H1 (cell line): Measurements from ENCODE around the gene ARID1B. TPM values are rescaled to one million over a fixed set of nuclear protein-coding genes. Genes with fewer than 3 reads are reported as not detected.

Experiments used
- CTCF ChIA-PET: fragments of 300-600 bp; sonication (Branson Sonifier 250); formaldehyde crosslinking; loops from one replicate; lab custom pipeline; 2021; ENCODE audit not compliant: partially characterized antibody; lab: Charles Lee
- POLR2A ChIA-PET: fragments of 300-600 bp; sonication (Branson Sonifier 250); formaldehyde crosslinking; loops from one replicate; lab custom pipeline; 2021; ENCODE audit warnings: inconsistent platforms; ENCODE audit not compliant: partially characterized antibody; lab: Charles Lee
- DNase-seq, 2 experiments: peaks; one replicate each; pipeline versions ENCODE4 v3.0.0 to v3.0.0-alpha.2; 2010 to 2022; ENCODE audit warnings: low spot score in 2 of 2, low read depth in 1 of 2, mixed read lengths in 1 of 2
- FAIRE-seq: peaks from 2 replicates; lab custom pipeline; 2011; peaks lifted over from hg19 to GRCh38; lab: Jason Lieb, UNC
- H2AFZ ChIP-seq: 2 replicates; pipeline ENCODE4 v1.8.1; 2012; ENCODE audit warnings: low read length, inconsistent platforms
- H2AK5ac ChIP-seq: 2 replicates; pipeline ENCODE4 v1.6.1; 2013; ENCODE audit warnings: low read depth, low read length
- H2BK120ac ChIP-seq: replicated peaks from 2 replicates; pipeline ENCODE3; 2013; ENCODE audit warnings: low read depth, low read length, inconsistent platforms
- H2BK12ac ChIP-seq: 2 replicates; pipeline ENCODE4 v1.6.1; 2013; ENCODE audit warnings: low read depth, low read length
- H2BK15ac ChIP-seq: 2 replicates; pipeline ENCODE4 v1.6.1; 2013; ENCODE audit warnings: low read length
- H2BK20ac ChIP-seq: 2 replicates; pipeline ENCODE4 v1.6.1; 2013; ENCODE audit warnings: low read length
- H2BK5ac ChIP-seq: 2 replicates; pipeline ENCODE4 v1.6.1; 2013; ENCODE audit warnings: low read depth, low read length
- H3K14ac ChIP-seq: 2 replicates; pipeline ENCODE4 v1.6.1; 2013; ENCODE audit warnings: inconsistent platforms; ENCODE audit not compliant: insufficient read length
- H3K18ac ChIP-seq: 2 replicates; pipeline ENCODE4 v1.6.1; 2013; ENCODE audit warnings: low read length; ENCODE audit errors: extremely low read depth
- H3K23ac ChIP-seq: 2 replicates; pipeline ENCODE4 v1.6.1; 2013; ENCODE audit warnings: inconsistent platforms; ENCODE audit not compliant: insufficient read length
- H3K23me2 ChIP-seq: 2 replicates; pipeline ENCODE4 v1.6.1; 2013; ENCODE audit warnings: low read depth, low read length
- H3K27ac ChIP-seq: 2 replicates; pipeline ENCODE4 v1.6.1; 2011; ENCODE audit warnings: low read depth, low read length, inconsistent platforms
- H3K27me3 ChIP-seq, 4 experiments: replicated peaks in 1 of 4; 1 replicate in 1 of 4; 2 replicates in 3 of 4; pipeline versions ENCODE4 v1.6.1 to v1.8.1; 2011 to 2013; ENCODE audit warnings: low read length in 3 of 4, mild to moderate bottlenecking in 3 of 4, inconsistent platforms in 2 of 4, mixed read lengths in 2 of 4, moderate library complexity in 1 of 4; ENCODE audit not compliant: control insufficient read depth in 3 of 4, insufficient read depth in 3 of 4; ENCODE audit errors: extremely low read depth in 1 of 4
- H3K36me3 ChIP-seq, 4 experiments: 2 replicates each; pipeline versions ENCODE4 v1.6.1 to v1.8.1; 2011 to 2013; ENCODE audit warnings: mild to moderate bottlenecking in 4 of 4, low read length in 3 of 4, moderate library complexity in 2 of 4, control low read depth in 1 of 4, inconsistent platforms in 1 of 4; ENCODE audit not compliant: insufficient read depth in 4 of 4, control insufficient read depth in 2 of 4
- H3K4ac ChIP-seq: replicated peaks from 2 replicates; pipeline ENCODE3; 2013; ENCODE audit warnings: low read length, low read depth, mixed read lengths, inconsistent platforms; ENCODE audit not compliant: insufficient read length
- H3K4me1 ChIP-seq, 4 experiments: replicated peaks in 1 of 4; 1 replicate in 1 of 4; 2 replicates in 3 of 4; pipeline versions ENCODE4 v1.6.1 to v1.8.1; 2011 to 2013; ENCODE audit warnings: low read length in 3 of 4, inconsistent platforms in 2 of 4, mixed read lengths in 1 of 4; ENCODE audit not compliant: insufficient read depth in 4 of 4, control insufficient read depth in 3 of 4
- H3K4me2 ChIP-seq, 2 experiments: 2 replicates each; pipeline versions ENCODE4 v1.6.1 to v1.8.1; 2011 to 2013; ENCODE audit warnings: low read depth in 2 of 2, low read length in 2 of 2, control low read depth in 1 of 2, inconsistent platforms in 1 of 2, mild to moderate bottlenecking in 1 of 2; ENCODE audit not compliant: insufficient read depth in 1 of 2
- H3K4me3 ChIP-seq, 4 experiments: fragments of 200-600, 300-600 bp in 1 of 4; sonication (generic), shearing (Covaris generic), sonication (Bioruptor Twin) in 1 of 4; 2 replicates each; pipeline versions ENCODE4 v1.5.1 to v1.8.1; 2011 to 2016; ENCODE audit warnings: low read length in 4 of 4, low read depth in 3 of 4, control low read depth in 2 of 4, inconsistent platforms in 2 of 4, mild to moderate bottlenecking in 2 of 4, mixed read lengths in 1 of 4, moderate library complexity in 1 of 4; ENCODE audit not compliant: insufficient read depth in 2 of 4; ENCODE audit errors: extremely low read depth in 1 of 4
- H3K56ac ChIP-seq: replicated peaks from 2 replicates; pipeline ENCODE3; 2013; ENCODE audit warnings: low read depth, mild to moderate bottlenecking, mixed read lengths, low read length, inconsistent platforms; ENCODE audit not compliant: insufficient read length
- H3K79me1 ChIP-seq: 2 replicates; pipeline ENCODE4 v1.6.1; 2013; ENCODE audit warnings: low read depth, low read length, control low read depth
- H3K79me2 ChIP-seq, 2 experiments: 2 replicates each; pipeline versions ENCODE4 v1.6.1 to v1.8.1; 2012 to 2013; ENCODE audit warnings: low read length in 2 of 2, mild to moderate bottlenecking in 2 of 2, inconsistent platforms in 1 of 2; ENCODE audit not compliant: insufficient read depth in 2 of 2, control insufficient read depth in 1 of 2
- H3K9ac ChIP-seq, 4 experiments: replicated peaks in 1 of 4; 1 replicate in 1 of 4; 2 replicates in 3 of 4; pipeline versions ENCODE4 v1.6.1 to v1.8.1; 2011 to 2013; ENCODE audit warnings: low read depth in 3 of 4, low read length in 3 of 4, control low read depth in 2 of 4, mild to moderate bottlenecking in 2 of 4, moderate library complexity in 2 of 4, inconsistent platforms in 1 of 4; ENCODE audit errors: extremely low read depth in 1 of 4
- H3K9me3 ChIP-seq, 2 experiments: 2 replicates each; pipeline versions ENCODE4 v1.6.1 to v1.8.1; 2012 to 2013; ENCODE audit warnings: mild to moderate bottlenecking in 2 of 2, moderate library complexity in 2 of 2, control low read depth in 1 of 2, inconsistent platforms in 1 of 2, low read depth in 1 of 2, low read length in 1 of 2, mixed read lengths in 1 of 2; ENCODE audit not compliant: insufficient read depth in 2 of 2
- H4K20me1 ChIP-seq, 2 experiments: replicated peaks in 1 of 2; 2 replicates each; pipeline versions ENCODE3 to v1.8.1; 2011 to 2013; ENCODE audit warnings: inconsistent platforms in 2 of 2, low read length in 2 of 2, mild to moderate bottlenecking in 1 of 2; ENCODE audit not compliant: insufficient read depth in 2 of 2, control insufficient read depth in 1 of 2
- H4K5ac ChIP-seq: 2 replicates; pipeline ENCODE4 v1.6.1; 2013; ENCODE audit warnings: low read length, low read depth, mixed read lengths, inconsistent platforms; ENCODE audit not compliant: insufficient read length
- H4K8ac ChIP-seq: 2 replicates; pipeline ENCODE4 v1.8.0; 2013; ENCODE audit warnings: mild to moderate bottlenecking, moderate library complexity, low read length, inconsistent platforms; ENCODE audit not compliant: insufficient read depth; ENCODE audit errors: extremely low read depth
- H4K91ac ChIP-seq: replicated peaks from 2 replicates; pipeline ENCODE3; 2013; ENCODE audit warnings: low read length, mixed read lengths, inconsistent platforms; ENCODE audit not compliant: insufficient read length
- BACH1 ChIP-seq: IDR thresholded peaks from 2 replicates; pipeline ENCODE4 v1.6.1; 2012; ENCODE audit warnings: low read length, improper control_type of control experiment
- BRCA1 ChIP-seq: IDR thresholded peaks from 2 replicates; pipeline ENCODE4 v1.6.1; 2012; ENCODE audit warnings: low read depth, low read length, improper control_type of control experiment
- GTF2F1 ChIP-seq: IDR thresholded peaks from 2 replicates; pipeline ENCODE4 v1.6.1; 2012; ENCODE audit warnings: low read depth, low read length, improper control_type of control experiment, borderline replicate concordance
- MAX ChIP-seq: IDR thresholded peaks from 2 replicates; pipeline ENCODE4 v1.6.1; 2012; ENCODE audit warnings: inconsistent platforms
- NANOG ChIP-seq: IDR thresholded peaks from 2 replicates; pipeline ENCODE4 v1.6.1; 2011; ENCODE audit warnings: low read length, low read depth, mild to moderate bottlenecking, inconsistent platforms; ENCODE audit not compliant: insufficient read depth, poor library complexity, severe bottlenecking
- PHF8 ChIP-seq: fragments of 200-600 bp; sonication (generic); conservative IDR thresholded peaks from 2 replicates; pipeline ENCODE4 v1.7.1; 2012; ENCODE audit warnings: low read depth, mild to moderate bottlenecking, inconsistent platforms, low read length, moderate library complexity
- RAD21 ChIP-seq, 2 experiments: IDR thresholded peaks in 1 of 2; conservative IDR thresholded peaks in 1 of 2; 2 replicates each; pipeline ENCODE4 v1.6.1; 2011; ENCODE audit warnings: low read depth in 2 of 2, low read length in 2 of 2, improper control_type of control experiment in 1 of 2, inconsistent platforms in 1 of 2, mild to moderate bottlenecking in 1 of 2, moderate library complexity in 1 of 2
- RXRA ChIP-seq: IDR thresholded peaks from 2 replicates; pipeline ENCODE4 v1.6.1; 2011; ENCODE audit warnings: low read depth, mild to moderate bottlenecking, low read length, moderate library complexity; ENCODE audit not compliant: insufficient read depth
- SIX5 ChIP-seq: IDR thresholded peaks from 2 replicates; pipeline ENCODE4 v1.6.1; 2011; ENCODE audit warnings: mild to moderate bottlenecking, low read depth, low read length
- TBP ChIP-seq: IDR thresholded peaks from 2 replicates; pipeline ENCODE4 v1.6.1; 2011; ENCODE audit warnings: low read depth, low read length, improper control_type of control experiment
- USF2 ChIP-seq: IDR thresholded peaks from 2 replicates; pipeline ENCODE4 v1.6.1; 2011; ENCODE audit warnings: low read length, improper control_type of control experiment
- WGBS, 2 experiments: shearing (Covaris generic) in 1 of 2; methylation state at CpG; one replicate each; pipeline versions ENCODE4 v1.1.6 to v1.1.7; 2013 to 2015; ENCODE audit warnings: low lambda C conversion rate in 2 of 2, mixed read lengths in 2 of 2, inconsistent platforms in 1 of 2, low coverage in 1 of 2, missing lambda C conversion rate in 1 of 2; ENCODE audit not compliant: insufficient replicate concordance in 2 of 2, insufficient coverage in 1 of 2, insufficient read length in 1 of 2; ENCODE audit errors: extremely low coverage in 1 of 2, missing lambda C conversion rate in 1 of 2; 5-methylcytosine and 5-hydroxymethylcytosine counted together
- polyA plus RNA-seq, 7 experiments: library from polyadenylated mRNA; depleted of rRNA in 3 of 7; stranded (reverse) in 5 of 7; unstranded in 2 of 7; fragments of >200 nt in 5 of 7; fragments of 200-250 nt in 2 of 7; gene quantifications; 1 replicate in 5 of 7; 2 replicates in 1 of 7; 4 replicates in 1 of 7; pipeline versions ENCODE4 v1.2.1 to v1.2.3, GENCODE V29; 2011 to 2013; ENCODE audit warnings: missing spikeins in 2 of 7, mixed read lengths in 2 of 7
- total RNA-seq: library from RNA; stranded (reverse); fragmentation: NEBNext Ultra II Directional; extraction: Animal tissue kit (Norgen Biotek cat#: 25700); gene quantifications from 2 replicates; pipeline ENCODE4 v1.2.1, GENCODE V29; 2021

Gene ARID1B
- total and polyA plus RNA-seq, 2 of the 8 experiments (the other 6 are each of a cell fraction or from before 2014, with no cell fraction given): 24.3 to 70.3 TPM

GRCh38 chr6:157246048-157246630, 469.0 kb downstream of the ARID1B start:
- Histone ChIP-seq H3K36me3 (no peaks in the 10 kb centered on the region), H3K4me3 (no peak overlapping the region)
- no peak for TF ChIP-seq RAD21 (IDR thresholded peaks at IDR 0.05 in 1 of 2, conservative IDR thresholded peaks at IDR 0.05 in 1 of 2; ENCODE audit: low read depth in 2 of 2, low read length in 2 of 2)
- no peak for TF ChIP-seq RXRA
- TF ChIP-seq PHF8: no peak
- no peak for TF ChIP-seq GTF2F1
- no peak for TF ChIP-seq NANOG
- TF ChIP-seq BACH1: no peak
- no peak for TF ChIP-seq TBP
- no peak for TF ChIP-seq BRCA1
- no peak for TF ChIP-seq MAX
- TF ChIP-seq SIX5: no peak
- TF ChIP-seq USF2: no peak

More at GRCh38 chr6:157246048-157246630, 469.0 kb downstream of the ARID1B start:
- FAIRE-seq (no peak), DNase-seq (no peak)
- Histone ChIP-seq H3K4me2 (no peak overlapping the region), H3K9ac (no peak overlapping the region), H3K56ac (no peak overlapping the region), H3K9me3 (peaks cover 0 to 2% of the 10 kb centered on the region in 2 experiments; a peak in 2 of 4 replicates), H2AFZ (no peak overlapping the region), H2AK5ac (no peak overlapping the region), H3K14ac (no peak overlapping the region), H3K18ac (no peak overlapping the region), H4K5ac (no peak overlapping the region), H4K20me1 (no peaks in the 10 kb centered on the region), H2BK20ac (no peak overlapping the region), H3K23ac (no peak overlapping the region), H3K4ac (no peak overlapping the region), H3K27me3 (no peaks in the 10 kb centered on the region), H4K91ac (no peak overlapping the region), H3K27ac (no peak overlapping the region), H3K23me2 (no peaks in the 10 kb centered on the region), H4K8ac (no peak overlapping the region), H2BK120ac (no peak overlapping the region), H2BK15ac (no peak overlapping the region), H3K79me2 (no peaks in the 10 kb centered on the region), H2BK5ac (no peak overlapping the region), H3K4me1 (0 out of 7 replicates have a peak, but pooled peaks cover 0 to 2% (median 0%) of the 10 kb centered on the region in 4 experiments), H3K79me1 (no peaks in the 10 kb centered on the region), H2BK12ac (no peak overlapping the region)
- POLR2A ChIA-PET: interaction anchor here (1.1 kb wide), 1 partner anchor 10 kb away, joined by 3 read pairs; no protein-coding TSS in a partner anchor
- WGBS, 2 experiments: 90% methylated on average over 20 of the region's 21 CpGs; no CpG with 5 or more reads in 1 of the 2 experiments
- CTCF ChIA-PET: interaction anchor here (1.0 to 1.7 kb wide), 6 partner anchors 9 to 18 kb away, joined by 3 to 4 read pairs (median 3); no protein-coding TSS in a partner anchor
